AG10803 (cell line): ENCODE data around the gene CDV3.
A peak's percentile ranks its signal among the peaks of the same experiment; 100 is the strongest.
"Not testable (repeated sequence)": the region's sequence is repeated elsewhere in the genome, so short reads cannot be mapped to it uniquely, and the experiment has no call there.

ENCODE experiments used
- DNase-seq: peaks from one replicate; pipeline ENCODE4 v3.0.0; 2010; ENCODE audit warnings: low read depth
- H3K4me3 ChIP-seq: 2 replicates; pipeline ENCODE4 v1.5.1; 2011; ENCODE audit warnings: mild to moderate bottlenecking, low read length, control low read depth
- TF ChIP-seq, protein P1 (sequence below): conservative IDR thresholded peaks from 2 replicates; pipeline ENCODE4 v1.5.1; 2011; ENCODE audit warnings: mild to moderate bottlenecking, low read length, control low read depth, inconsistent platforms

Gene CDV3

DNA sequence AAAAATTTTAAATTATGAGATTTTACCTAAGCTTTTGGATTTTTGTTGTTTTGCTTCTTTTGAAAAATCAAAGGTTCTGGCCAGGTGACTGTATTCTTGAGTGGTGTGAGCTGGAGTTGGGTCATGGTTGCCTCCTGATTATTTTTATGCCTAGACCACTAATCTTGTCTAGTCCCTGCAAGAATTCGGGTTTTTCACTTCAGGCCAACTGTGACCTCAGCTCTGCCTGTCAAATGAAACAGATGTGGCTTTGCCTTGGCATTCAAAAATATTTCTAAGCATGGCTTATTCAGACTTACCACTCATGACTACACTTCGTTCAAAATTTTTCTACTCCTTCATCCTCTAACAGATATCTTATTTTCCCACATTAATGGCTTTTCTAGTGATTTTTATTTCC is 25.4 kb upstream of the CDV3 start:
- H3K4me3 ChIP-seq: no peak overlapping the region

DNA sequence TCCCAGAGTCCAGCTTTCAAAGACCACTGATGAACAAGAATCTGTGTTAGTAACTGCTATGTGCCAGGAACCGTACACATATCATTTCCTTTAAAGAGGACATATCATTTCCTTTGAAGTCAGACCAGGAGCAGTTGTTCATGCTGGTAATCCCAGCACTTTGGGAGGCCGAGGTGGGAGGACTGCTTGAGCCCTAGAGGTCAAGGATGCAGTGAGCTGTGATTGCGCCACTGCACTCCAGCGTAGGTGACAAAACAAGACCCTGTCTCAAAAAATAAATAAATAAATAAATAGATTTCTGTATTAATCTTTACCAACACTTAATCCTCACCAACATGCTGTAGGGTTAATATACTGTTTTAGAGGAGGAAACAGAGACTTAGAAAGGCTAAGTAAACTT is 23.9 kb upstream of the CDV3 start:
- no peak for DNase-seq
- TF ChIP-seq, protein P1, sequence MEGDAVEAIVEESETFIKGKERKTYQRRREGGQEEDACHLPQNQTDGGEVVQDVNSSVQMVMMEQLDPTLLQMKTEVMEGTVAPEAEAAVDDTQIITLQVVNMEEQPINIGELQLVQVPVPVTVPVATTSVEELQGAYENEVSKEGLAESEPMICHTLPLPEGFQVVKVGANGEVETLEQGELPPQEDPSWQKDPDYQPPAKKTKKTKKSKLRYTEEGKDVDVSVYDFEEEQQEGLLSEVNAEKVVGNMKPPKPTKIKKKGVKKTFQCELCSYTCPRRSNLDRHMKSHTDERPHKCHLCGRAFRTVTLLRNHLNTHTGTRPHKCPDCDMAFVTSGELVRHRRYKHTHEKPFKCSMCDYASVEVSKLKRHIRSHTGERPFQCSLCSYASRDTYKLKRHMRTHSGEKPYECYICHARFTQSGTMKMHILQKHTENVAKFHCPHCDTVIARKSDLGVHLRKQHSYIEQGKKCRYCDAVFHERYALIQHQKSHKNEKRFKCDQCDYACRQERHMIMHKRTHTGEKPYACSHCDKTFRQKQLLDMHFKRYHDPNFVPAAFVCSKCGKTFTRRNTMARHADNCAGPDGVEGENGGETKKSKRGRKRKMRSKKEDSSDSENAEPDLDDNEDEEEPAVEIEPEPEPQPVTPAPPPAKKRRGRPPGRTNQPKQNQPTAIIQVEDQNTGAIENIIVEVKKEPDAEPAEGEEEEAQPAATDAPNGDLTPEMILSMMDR: no peak
- no peak overlapping the region for H3K4me3 ChIP-seq

More for the DNA sequence above, 25.4 kb upstream of the CDV3 start:
- TF ChIP-seq, protein P1: no peak
- DNase-seq: peak; percentile 82

DNA sequence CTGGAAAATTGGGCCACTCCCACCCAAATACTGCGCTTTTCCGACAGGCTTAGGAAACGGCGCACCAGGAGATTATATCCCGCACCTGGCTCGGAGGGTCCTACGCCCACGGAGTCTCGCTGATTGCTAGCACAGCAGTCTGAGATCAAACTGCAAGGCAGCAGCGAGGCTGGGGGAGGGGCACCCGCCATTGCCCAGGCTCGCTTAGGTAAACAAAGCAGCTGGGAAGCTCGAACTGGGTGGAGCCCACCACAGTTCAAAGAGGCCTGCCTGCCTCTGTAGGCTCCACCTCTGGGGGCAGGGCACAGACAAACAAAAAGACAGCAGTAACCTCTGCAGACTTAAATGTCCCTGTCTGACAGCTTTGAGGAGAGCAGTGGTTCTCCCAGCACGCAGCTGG is 21.9 kb upstream of the CDV3 start:
- not testable (repeated sequence) for H3K4me3 ChIP-seq

DNA sequence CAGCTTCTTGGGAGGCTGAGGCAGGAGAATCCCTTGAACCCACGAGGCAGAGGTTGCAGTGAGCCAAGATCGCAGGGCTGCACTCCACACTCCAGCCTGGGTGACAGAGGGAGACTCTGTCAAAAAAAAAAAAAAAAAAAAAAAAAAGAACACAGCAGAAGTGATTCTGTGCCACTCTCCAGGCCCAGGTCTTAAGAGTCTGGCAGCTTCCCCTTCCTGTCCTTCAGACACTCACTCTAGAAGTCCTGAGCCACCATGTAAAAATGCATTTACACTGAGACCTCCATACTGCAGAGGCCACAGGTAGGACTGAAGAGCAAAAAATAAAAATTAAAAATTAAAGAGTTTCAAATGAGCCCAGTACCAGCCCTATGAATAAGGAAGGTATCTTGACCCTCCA is 11.8 kb upstream of the CDV3 start:
- no peak for DNase-seq
- TF ChIP-seq, protein P1: no peak
- no peak overlapping the region for H3K4me3 ChIP-seq

More for the DNA sequence above, 21.9 kb upstream of the CDV3 start:
- not testable (repeated sequence) for DNase-seq

DNA sequence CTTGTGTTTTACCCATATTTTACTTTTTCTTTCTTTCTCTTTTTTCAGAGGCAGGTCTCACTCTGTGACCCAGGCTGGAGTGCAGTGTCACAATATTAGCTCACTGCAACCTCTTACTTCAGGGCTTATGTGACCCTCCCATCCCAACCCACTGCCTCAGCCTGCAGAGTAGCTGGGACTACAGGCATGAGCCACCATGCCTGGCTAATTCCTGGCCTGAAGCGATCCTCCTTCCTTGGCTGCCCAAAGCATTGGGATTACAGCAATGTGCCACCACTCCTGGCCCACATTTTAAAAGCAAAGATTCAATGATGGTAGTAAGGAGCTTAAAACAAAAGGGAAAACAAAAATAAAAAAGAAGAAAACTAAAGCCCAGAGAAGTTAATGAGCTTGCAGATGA is 11.1 kb upstream of the CDV3 start:
- H3K4me3 ChIP-seq: no peak overlapping the region
- DNase-seq: no peak
- TF ChIP-seq, protein P1: no peak

DNA sequence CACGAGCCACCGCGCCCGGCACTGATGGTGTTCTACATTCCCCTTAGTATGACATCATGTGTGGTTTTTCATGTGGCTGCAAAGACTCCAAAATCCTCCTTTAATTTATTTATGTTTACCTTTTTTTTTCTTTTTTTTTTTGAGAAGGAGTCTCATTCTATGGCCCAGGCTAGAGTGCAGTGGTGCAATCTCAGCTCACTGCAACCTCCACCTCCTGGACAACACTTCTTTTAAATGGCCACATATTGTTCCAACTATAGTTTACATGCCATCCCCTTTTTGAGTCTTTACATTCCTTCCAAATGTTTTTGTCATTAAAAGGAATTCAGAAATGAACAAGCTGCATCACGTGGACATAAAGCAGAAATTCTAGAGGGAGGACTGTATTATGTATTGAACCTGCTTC is 10.3 kb upstream of the CDV3 start:
- H3K4me3 ChIP-seq: no peak overlapping the region
- TF ChIP-seq, protein P1: no peak
- peak; percentile 90 for DNase-seq

DNA sequence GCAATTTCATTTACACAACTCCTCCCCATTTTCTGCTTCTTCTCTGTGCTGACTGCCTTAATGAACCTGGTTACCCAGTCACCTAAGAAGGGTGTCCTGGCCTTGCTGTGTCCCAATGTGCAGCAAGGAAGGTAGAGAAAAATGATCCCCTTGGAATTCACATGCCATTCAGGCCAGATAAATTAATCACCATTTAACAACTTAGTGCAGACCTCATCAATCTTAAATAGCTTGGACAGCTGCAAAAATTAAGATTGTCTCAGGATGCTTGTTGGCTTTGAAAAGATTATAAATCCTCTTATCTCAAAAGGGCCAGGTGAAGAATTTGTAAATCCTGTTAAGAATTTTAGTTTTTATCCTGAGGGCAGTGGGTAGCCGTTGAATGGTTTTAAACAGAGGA is 9.7 kb upstream of the CDV3 start:
- H3K4me3 ChIP-seq: no peak overlapping the region
- DNase-seq: no peak
- TF ChIP-seq, protein P1: no peak
